Body of pancreas (tissue), 4 donors: ENCODE measurements around the gene TBC1D9. TPM values are rescaled to one million over a fixed set of nuclear protein-coding genes. Genes with fewer than 3 reads are reported as not detected.
A peak's percentile ranks its signal among the peaks of the same experiment; 100 is the strongest.

Experiments used
- ATAC-seq: fragments of 150-250 bp; one replicate; pipeline ENCODE4 v1.9.1; 2016
- DNase-seq, 4 donors: peaks; one replicate each; pipeline ENCODE4 v3.0.0-alpha.2; 2019
- H3K27ac ChIP-seq, 4 donors: fragments of 200-600 bp; sonication (generic); 1 replicate in 3 of 4; 2 replicates in 1 of 4; pipeline versions ENCODE4 v1.5.1 to v1.6.1; 2016 to 2019; ENCODE audit warnings: mild to moderate bottlenecking in 1 of 4, mixed read lengths in 1 of 4, moderate library complexity in 1 of 4
- H3K27me3 ChIP-seq, 2 donors: fragments of 200-600 bp; sonication (generic); one replicate each; pipeline ENCODE4 v1.6.0; 2016; ENCODE audit warnings: mild to moderate bottlenecking in 1 of 2
- H3K36me3 ChIP-seq, 2 donors: fragments of 200-600 bp; sonication (generic); replicated peaks in 1 of 2; 2 replicates each; pipeline ENCODE4 v1.5.1; 2016; ENCODE audit warnings: low read depth in 2 of 2; ENCODE audit not compliant: insufficient read depth in 1 of 2
- H3K4me1 ChIP-seq: fragments of 200-600 bp; sonication (generic); one replicate; pipeline ENCODE4 v1.6.0; 2016
- H3K4me3 ChIP-seq, 2 donors: fragments of 200-600 bp; sonication (generic); 1 replicate in 1 of 2; 2 replicates in 1 of 2; pipeline ENCODE4 v1.5.1; 2016 to 2019
- H3K9me3 ChIP-seq, 3 donors: fragments of 200-600 bp; sonication (generic); 1 replicate in 2 of 3; 2 replicates in 1 of 3; pipeline ENCODE4 v1.5.1; 2016
- POLR2A ChIP-seq, 3 donors: fragments of 450-650 bp; IDR thresholded peaks; one replicate each; pipeline ENCODE4 v1.6.1; 2016; ENCODE audit warnings: antibody characterized with exemption in 3 of 3, mild to moderate bottlenecking in 2 of 3
- WGBS, 2 donors: methylation state at CpG; one replicate each; pipeline ENCODE4 v1.1.5; 2017; 5-methylcytosine and 5-hydroxymethylcytosine counted together
- intact Hi-C: fragments of 100-400 bp; cut with DNase I; formaldehyde crosslinking; loops from one replicate; pipeline ENCODE4 v1.15.1; 2023
- total RNA-seq, 2 donors: library from RNA; depleted of rRNA; stranded (reverse); fragments of >200 nt; gene quantifications; one replicate each; pipeline ENCODE4 v1.1.0, GENCODE V29; 2016
- TF ChIP-seq, protein P1 (sequence below), 7 experiments: fragments of 450-650 bp in 4 of 7; fragments of 200-600 bp in 3 of 7; sonication (generic) in 3 of 7; IDR thresholded peaks; one replicate each; pipeline ENCODE4 v1.5.1; 2016 to 2019; ENCODE audit warnings: antibody characterized with exemption in 7 of 7

The TBC1D9 gene
- total RNA-seq, 2 donors from 2014 or later: 11.2 to 13.5 TPM

- WGBS, 2 donors: 94 to 96% methylated on average over 3 of the region's 3 CpGs
- Histone ChIP-seq H3K9me3 (no peaks in the 10 kb centered on the region), H3K27ac (no peak overlapping the region), H3K4me3 (no peak overlapping the region), H3K4me1 (no peaks in the 10 kb centered on the region), H3K27me3 (no peaks in the 10 kb centered on the region), H3K36me3 (peaks cover 11 to 17% of the 10 kb centered on the region in 2 donors)
- no peak for DNase-seq
- TF ChIP-seq POLR2A (IDR thresholded peaks at IDR 0.05): no peak
- TF ChIP-seq, protein P1, sequence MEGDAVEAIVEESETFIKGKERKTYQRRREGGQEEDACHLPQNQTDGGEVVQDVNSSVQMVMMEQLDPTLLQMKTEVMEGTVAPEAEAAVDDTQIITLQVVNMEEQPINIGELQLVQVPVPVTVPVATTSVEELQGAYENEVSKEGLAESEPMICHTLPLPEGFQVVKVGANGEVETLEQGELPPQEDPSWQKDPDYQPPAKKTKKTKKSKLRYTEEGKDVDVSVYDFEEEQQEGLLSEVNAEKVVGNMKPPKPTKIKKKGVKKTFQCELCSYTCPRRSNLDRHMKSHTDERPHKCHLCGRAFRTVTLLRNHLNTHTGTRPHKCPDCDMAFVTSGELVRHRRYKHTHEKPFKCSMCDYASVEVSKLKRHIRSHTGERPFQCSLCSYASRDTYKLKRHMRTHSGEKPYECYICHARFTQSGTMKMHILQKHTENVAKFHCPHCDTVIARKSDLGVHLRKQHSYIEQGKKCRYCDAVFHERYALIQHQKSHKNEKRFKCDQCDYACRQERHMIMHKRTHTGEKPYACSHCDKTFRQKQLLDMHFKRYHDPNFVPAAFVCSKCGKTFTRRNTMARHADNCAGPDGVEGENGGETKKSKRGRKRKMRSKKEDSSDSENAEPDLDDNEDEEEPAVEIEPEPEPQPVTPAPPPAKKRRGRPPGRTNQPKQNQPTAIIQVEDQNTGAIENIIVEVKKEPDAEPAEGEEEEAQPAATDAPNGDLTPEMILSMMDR (IDR thresholded peaks at IDR 0.05): no peak
- ATAC-seq: no peak
- intact Hi-C loops: no loop called here
Observed at GRCh38 chr4:140621161-140621560, 135.0 kb downstream of the TBC1D9 start.

DNA sequence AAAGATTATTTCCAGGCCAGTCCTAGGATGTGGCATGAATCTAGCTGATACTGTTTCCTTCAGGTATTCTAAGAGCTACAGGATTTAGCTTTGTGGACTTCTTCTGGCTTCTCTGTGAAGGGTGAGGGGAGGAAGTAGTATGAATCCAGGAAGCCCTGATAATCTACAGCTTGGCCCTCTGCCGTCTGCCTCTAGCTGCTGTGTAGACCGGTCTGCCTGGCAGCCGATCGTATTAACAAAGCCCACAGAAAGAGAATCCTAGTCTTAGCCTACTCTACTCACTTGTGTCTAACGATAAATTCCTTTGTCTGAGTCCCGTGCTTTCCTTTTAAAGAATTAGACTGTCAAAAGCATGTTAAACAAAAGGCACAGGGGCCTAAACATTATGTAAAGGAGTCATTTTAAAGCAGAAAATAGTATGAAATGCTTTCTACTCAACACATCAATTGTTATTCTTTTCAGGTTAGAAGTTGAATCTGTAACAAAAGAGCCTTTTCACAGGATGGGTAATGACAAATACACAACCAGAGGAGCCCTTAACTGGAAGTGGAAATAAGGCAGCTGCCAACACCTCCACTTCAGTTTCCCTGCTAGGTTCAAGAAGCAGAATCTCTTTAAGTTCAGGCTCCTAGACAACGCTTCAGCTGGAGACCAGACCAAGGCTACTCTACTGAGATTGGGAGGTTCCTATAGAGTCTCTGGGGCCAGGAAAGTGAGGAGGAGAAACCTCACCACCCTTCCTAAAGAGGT, 138.5 kb downstream of the TBC1D9 start:
- 47 to 62% methylated on average over 7 of the region's 7 CpGs for WGBS, 2 donors

GRCh38 chr4:140615451-140615850, 140.7 kb downstream of the TBC1D9 start:
- intact Hi-C loops: no loop called here
- no peak overlapping the region for H3K27ac ChIP-seq
- no peak overlapping the region for H3K4me3 ChIP-seq
- no peaks in the 10 kb centered on the region for H3K9me3 ChIP-seq
- no peaks in the 10 kb centered on the region for H3K4me1 ChIP-seq
- H3K27me3 ChIP-seq: no peaks in the 10 kb centered on the region
- no peaks in the 10 kb centered on the region for H3K36me3 ChIP-seq
- TF ChIP-seq POLR2A (IDR thresholded peaks at IDR 0.05): no peak
- TF ChIP-seq, protein P1 (IDR thresholded peaks at IDR 0.05): no peak
- DNase-seq (no peak), ATAC-seq (no peak)
- WGBS, 2 donors: 50 to 57% methylated on average over 1 of the region's 1 CpG

More for the DNA sequence above, 138.5 kb downstream of the TBC1D9 start:
- ATAC-seq: no peak
- no peak for TF ChIP-seq POLR2A (IDR thresholded peaks at IDR 0.05)
- TF ChIP-seq, protein P1 (IDR thresholded peaks at IDR 0.05): no peak
- Histone ChIP-seq H3K36me3 (peaks cover 0 to 4% of the 10 kb centered on the region in 2 donors), H3K4me1 (no peaks in the 10 kb centered on the region), H3K27ac (no peak overlapping the region), H3K27me3 (no peaks in the 10 kb centered on the region), H3K4me3 (no peak overlapping the region), H3K9me3 (no peaks in the 10 kb centered on the region)
- intact Hi-C loops: no loop called here
- DNase-seq: peak in 1 of 4 donors; percentile 16

- 17 to 21% methylated on average over 1 of the region's 1 CpG for WGBS, 2 donors
Observed at GRCh38 chr4:140612357-140612756, 143.8 kb downstream of the TBC1D9 start.

More at GRCh38 chr4:140612357-140612756, 143.8 kb downstream of the TBC1D9 start:
- DNase-seq (no peak), ATAC-seq (no peak)
- TF ChIP-seq, protein P1 (IDR thresholded peaks at IDR 0.05): no peak
- no peak for TF ChIP-seq POLR2A (IDR thresholded peaks at IDR 0.05)
- Histone ChIP-seq H3K27ac (no peak overlapping the region), H3K27me3 (no peaks in the 10 kb centered on the region), H3K4me3 (no peak overlapping the region), H3K9me3 (no peaks in the 10 kb centered on the region), H3K36me3 (no peaks in the 10 kb centered on the region), H3K4me1 (no peaks in the 10 kb centered on the region)
- intact Hi-C loops: no loop called here
